ENCODE data around the gene SIDT2. TPM values are rescaled to one million over a fixed set of nuclear protein-coding genes. Genes with fewer than 3 reads are reported as not detected.

The SIDT2 gene
- total RNA-seq, 1 donor from 2014 or later = 16.2 TPM

DNA sequence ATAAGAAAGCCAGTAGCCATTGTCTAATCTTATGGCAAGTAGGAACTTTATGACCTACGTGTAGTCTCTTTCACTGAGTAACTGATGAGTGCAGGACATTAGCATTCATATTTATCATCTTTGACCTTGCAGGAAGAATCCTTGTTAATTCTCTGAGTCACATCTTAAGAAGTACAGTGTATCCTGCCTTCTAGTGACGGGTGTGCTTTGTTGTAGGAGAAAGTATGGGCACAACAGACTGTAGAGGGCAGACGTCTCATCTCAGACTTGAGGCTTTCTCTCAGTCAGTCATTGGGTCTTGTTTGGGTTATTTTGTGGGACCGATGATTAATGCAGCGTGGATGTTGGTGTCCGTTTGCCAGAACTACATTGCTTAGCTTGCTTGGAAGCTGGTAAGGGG lies 60.8 kb downstream of the SIDT2 start:
- Histone ChIP-seq H3K27ac (ENCODE audit: low read depth, low read length) (no peak overlapping the region), H3K27me3 (ENCODE audit: control insufficient read depth in 3 of 3, insufficient read depth in 3 of 3, low read length in 3 of 3) (no peaks in the 10 kb centered on the region), H3K9me3 (ENCODE audit: control insufficient read depth in 3 of 3, low read length in 3 of 3) (no peaks in the 10 kb centered on the region), H3K36me3 (ENCODE audit: control insufficient read depth in 3 of 3, insufficient read depth in 3 of 3, low read length in 3 of 3) (peaks cover 25 to 34% (median 30%) of the 10 kb centered on the region in 3 donors), H3K9ac (ENCODE audit: low read depth in 1 of 3, low read length in 3 of 3) (no peak overlapping the region), H3K4me3 (ENCODE audit: low read length in 3 of 3) (no peak overlapping the region), H3K4me1 (ENCODE audit: control insufficient read depth in 3 of 3, insufficient read depth in 3 of 3, low read length in 3 of 3) (peaks cover 0 to 2% (median 0%) of the 10 kb centered on the region in 3 donors)

Other genes starting within 250 kb of the SIDT2 start
- 21.4 TPM for gene SIK3, start 80.3 kb upstream of the SIDT2 start, total RNA-seq
- gene PAFAH1B2, start 34.5 kb upstream of the SIDT2 start, total RNA-seq = 75.2 TPM
- gene TAGLN, start 20.6 kb downstream of the SIDT2 start, total RNA-seq = 103 TPM
- gene PCSK7, start 53.3 kb downstream of the SIDT2 start, total RNA-seq = 16.2 TPM
- gene RNF214, start 53.9 kb downstream of the SIDT2 start, total RNA-seq = 8.9 TPM
- 3.7 TPM for gene BACE1-AS, start 112.6 kb downstream of the SIDT2 start, total RNA-seq
- gene BACE1, start 137.5 kb downstream of the SIDT2 start, total RNA-seq = 9.4 TPM
- gene CEP164, start 149.1 kb downstream of the SIDT2 start, total RNA-seq = 21.4 TPM

Data from skeletal muscle tissue (tissue), 4 donors.